HG03159 (cell line): Measurements from ENCODE around the gene MEF2D.

Source experiments
- ATAC-seq: cut with Tn5 transposase; IDR thresholded peaks from one replicate; pipeline ENCODE4 v1.9.1; 2021; ENCODE audit warnings: mild to moderate bottlenecking, moderate library complexity; ENCODE audit not compliant: unreplicated experiment

The MEF2D gene

GRCh38 chr1:156430866-156431265 lies 69.7 kb downstream of the MEF2D start:
- no peak for ATAC-seq

GRCh38 chr1:156430303-156430702 lies 70.3 kb downstream of the MEF2D start:
- ATAC-seq, result no peak

DNA sequence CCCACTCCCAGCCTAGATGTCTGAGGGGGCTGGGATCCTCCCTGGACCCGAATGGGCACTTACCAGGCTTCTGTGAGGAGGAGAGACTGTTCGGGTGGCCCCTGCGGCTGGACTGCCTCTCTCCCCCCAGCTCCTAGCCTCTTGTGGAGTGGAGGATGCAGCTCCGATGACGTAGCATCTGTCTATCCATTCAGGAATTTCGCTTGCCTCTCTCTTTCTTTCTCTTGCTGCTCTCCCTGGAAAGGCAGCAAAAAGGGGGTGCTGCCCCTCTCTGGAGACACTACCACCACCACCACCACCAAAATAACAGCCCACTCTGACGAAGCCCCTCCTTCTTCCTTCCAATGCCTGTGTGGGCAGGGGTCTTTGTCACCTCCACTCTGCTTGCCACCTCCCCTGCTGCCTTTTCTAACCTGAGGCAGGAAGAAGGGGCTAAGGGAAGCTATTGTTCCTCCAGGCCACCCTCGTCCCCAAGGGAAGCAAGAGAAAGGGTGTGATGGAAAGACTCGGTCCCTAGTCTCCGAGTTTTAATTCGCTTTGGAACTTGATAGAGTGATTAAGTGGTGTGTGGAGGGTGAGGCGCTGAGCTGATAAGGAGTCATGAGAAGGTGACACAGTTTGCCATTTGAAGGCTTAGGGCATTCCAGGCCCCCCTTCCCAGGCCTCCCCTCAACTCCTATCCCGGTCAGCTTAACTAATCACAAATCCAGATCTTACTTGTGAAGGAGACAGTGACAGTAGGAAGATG lies 71.1 kb downstream of the MEF2D start:
- no peak for ATAC-seq

GRCh38 chr1:156428746-156429288 lies 71.8 kb downstream of the MEF2D start:
- no peak for ATAC-seq

- ATAC-seq, result no peak
These were observed 72.6 kb downstream of the MEF2D start for GRCh38 chr1:156427957-156428356.

DNA sequence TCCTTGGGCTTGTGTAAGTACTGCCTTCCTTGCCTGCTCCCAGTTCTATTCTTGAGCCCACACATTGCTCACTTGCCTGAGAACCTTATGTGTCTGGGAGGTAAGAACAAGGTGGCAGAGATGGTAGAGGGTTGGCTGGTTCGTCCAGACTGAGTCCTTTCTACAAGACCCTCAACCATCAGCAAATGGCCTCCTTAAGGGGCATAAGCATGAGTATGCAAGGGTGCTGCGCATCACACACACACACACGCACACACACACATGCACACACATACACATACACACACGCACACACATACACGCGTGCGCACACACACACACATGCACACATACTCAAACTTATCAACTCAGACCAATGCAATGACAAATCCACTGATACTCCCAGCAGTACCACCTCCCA lies 74.6 kb downstream of the MEF2D start:
- no peak for ATAC-seq

- no peak for ATAC-seq
These were observed 75.7 kb downstream of the MEF2D start for GRCh38 chr1:156424806-156425432.

DNA sequence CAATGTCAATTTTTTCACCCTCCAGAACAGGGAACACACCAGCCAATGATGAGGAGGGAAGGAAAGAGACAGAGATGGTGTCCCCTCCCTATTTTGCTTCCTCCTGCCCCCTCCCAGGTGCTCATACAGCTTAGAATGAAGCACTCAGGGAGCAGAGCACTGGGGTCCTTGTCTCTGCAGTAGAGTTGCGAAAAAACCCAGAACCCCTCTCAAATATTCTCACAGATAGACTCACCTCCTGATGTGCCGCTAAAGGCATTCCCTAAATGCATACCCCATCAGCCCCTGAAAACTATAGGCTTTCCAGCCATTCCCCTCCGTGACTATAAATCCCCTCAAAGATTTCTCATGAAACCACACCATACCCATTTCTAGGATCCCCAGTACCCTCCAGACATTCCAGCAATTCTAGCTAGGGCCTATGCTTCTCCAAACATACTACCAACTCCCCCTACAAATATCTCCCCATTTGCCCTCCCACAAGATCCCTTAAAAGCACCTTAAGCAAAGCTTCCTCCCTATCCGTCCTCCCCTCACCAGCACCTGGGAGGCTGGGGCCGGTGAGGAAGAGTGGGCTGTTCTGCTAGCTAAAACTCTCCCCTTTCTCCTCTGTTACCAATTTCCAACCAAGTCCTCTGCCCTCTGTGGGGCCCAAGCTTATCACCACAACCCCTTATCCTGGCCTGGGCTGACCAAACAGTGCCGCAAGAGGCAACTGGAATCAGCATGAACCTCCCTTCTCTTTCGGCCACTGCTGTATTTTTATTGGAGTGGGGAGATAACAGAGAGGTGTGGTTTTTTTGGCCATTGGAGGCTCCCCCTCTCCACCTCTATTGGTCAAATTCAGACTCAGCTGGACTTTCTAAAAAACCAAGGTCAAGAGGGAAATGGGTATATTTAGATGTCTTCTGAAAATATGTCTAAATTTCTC lies 76.9 kb downstream of the MEF2D start:
- ATAC-seq, result no peak

- no peak for ATAC-seq
These were observed 77.9 kb downstream of the MEF2D start for GRCh38 chr1:156422602-156423091.

DNA sequence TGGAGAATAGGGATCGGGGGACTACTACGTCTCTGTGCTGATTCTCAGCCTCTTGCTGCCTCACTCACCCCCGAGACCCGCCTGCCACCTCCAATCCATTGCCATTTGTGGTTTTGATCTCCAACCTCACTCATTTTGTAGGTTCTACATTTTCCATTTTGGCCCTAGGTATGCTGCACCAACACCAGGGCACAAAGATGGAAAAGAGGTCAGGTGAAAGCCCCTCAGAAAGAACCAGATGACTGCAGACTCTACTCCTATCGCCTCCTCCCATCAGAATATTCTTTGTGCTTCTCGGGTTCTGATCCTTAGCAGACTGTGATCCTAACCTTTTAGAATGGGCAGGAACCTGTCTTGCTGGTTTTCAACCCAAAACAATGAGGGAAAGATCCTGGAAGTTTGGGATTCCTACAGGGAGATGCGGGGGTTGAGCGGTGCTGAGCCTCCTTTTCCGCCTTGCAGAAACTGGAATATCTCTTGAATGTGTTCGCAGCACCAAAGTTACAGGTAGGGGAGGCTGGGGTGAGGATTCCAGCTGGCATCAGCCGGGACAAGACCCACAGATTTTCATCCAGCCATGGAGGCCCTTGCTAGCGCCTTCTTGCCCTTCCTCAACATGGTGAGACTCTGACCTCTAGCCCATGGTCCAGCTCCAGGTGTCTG lies 78.5 kb downstream of the MEF2D start:
- ATAC-seq, result no peak

- ATAC-seq, result peak; percentile 79
These were observed 79.3 kb downstream of the MEF2D start for GRCh38 chr1:156421062-156421938.

DNA sequence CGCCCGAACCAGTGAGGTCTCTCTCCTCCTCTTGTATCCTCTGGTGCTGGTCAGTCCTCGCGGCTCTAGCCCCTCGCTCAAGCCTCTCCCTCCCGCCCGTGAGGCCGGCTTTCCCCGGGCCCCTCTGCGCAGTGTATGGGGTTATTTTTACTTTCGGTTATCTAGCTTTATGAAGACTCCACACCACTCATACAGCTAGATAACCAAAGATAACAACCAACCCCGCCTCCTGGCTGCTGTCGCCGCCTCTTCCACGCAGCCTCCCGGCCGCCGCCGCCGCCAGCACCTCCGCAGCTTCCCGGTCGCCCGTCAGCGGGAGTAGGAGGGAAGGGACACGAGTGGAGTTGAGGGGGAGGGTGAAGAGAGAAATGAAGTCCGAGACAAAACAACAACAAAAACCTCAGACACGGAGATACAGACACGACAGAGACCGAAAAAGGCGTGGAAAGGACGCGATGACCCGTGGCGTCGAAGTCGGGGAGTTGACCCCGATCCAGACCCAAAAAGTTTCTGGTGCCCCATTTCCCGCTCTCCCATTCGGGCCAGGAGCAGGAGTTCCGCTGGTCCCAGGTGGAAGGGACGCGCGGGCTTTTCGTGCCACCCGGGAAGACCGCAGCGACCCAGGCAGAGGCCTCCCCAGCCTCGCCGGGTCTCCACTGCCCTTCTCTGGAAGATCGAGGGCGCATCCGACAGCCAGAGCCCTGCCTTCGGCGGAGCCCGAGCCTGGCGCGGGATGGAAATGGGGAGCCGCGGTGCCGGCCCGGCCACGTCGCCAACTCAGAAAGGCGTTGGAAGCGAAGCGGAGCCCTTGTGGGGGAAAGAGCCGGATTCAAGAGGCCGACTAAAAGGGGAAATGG lies 80.1 kb downstream of the MEF2D start:
- ATAC-seq, result no peak

- ATAC-seq, result no peak
These were observed 80.7 kb downstream of the MEF2D start for GRCh38 chr1:156419854-156420204.

- no peak for ATAC-seq
These were observed 82.0 kb downstream of the MEF2D start for GRCh38 chr1:156418416-156419070.

GRCh38 chr1:156417401-156418020 lies 83.1 kb downstream of the MEF2D start:
- ATAC-seq, result no peak

GRCh38 chr1:156416993-156417392 lies 83.6 kb downstream of the MEF2D start:
- ATAC-seq, result no peak

- ATAC-seq, result no peak
These were observed 86.0 kb downstream of the MEF2D start for GRCh38 chr1:156414461-156415064.
